HFF-Myc (cell line): Measurements from ENCODE around the gene ALOX5AP.
A peak's percentile ranks its signal among the peaks of the same experiment; 100 is the strongest.

Source experiments
- DNase-seq: peaks from one replicate; pipeline ENCODE4 v3.0.0-alpha.2; 2011; ENCODE audit warnings: low read depth; ENCODE audit errors: extremely low read depth
- H3K4me3 ChIP-seq: replicated peaks from 2 replicates; pipeline ENCODE4 v1.5.1; 2011; ENCODE audit warnings: low read depth, mild to moderate bottlenecking, control low read depth, low read length
- CTCF ChIP-seq: IDR thresholded peaks from 2 replicates; pipeline ENCODE4 v1.5.1; 2012; ENCODE audit warnings: mild to moderate bottlenecking, low read depth, low read length, control low read depth; ENCODE audit errors: missing control alignments

The ALOX5AP gene

GRCh38 chr13:30735872-30736175 lies 481 bp downstream of the ALOX5AP start:
- no peak overlapping the region for H3K4me3 ChIP-seq

DNA sequence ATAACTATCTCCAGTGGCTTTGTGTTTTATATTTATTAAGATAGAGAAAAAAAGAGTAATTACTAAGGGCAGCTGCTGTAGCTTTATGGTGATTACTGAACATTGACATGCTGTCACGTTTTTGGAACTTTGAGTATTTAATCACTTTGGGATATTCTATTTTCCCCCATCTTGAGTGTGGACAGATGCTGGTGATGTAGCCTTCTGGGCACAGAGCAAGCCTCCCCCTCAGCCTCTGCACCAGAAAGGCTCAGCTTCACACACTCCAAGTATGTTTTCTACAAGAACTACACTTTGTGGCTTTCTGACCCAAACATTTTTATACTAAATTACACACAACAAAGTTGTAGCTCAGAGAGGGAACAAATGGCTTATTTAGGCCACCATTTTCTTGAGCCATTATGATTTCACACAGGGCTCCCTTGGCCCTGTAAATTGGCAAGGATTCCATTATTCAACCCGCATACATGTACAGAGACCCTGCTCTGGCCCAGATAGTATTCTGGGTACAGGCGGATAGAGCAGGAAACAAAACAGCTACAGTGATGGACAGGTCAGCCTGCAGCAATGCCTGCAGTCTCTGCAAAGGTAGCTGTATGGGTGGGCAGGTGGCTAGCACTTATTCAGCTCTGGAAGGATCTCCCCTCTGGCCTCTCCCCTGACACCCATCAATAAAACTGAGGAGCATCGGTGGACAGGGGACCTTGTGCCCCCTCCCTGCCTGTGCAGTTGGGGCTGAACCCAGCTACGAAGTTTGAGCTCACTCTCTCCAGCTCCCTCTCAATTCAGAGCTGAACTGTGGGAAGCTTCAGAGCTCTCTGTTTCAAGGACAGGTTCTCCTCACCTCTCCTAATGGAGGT lies 1.3 kb downstream of the ALOX5AP start:
- no peak overlapping the region for H3K4me3 ChIP-seq
- TF ChIP-seq CTCF, result no peak

More at GRCh38 chr13:30735872-30736175, 481 bp downstream of the ALOX5AP start:
- DNase-seq, result no peak
- no peak for TF ChIP-seq CTCF

DNA sequence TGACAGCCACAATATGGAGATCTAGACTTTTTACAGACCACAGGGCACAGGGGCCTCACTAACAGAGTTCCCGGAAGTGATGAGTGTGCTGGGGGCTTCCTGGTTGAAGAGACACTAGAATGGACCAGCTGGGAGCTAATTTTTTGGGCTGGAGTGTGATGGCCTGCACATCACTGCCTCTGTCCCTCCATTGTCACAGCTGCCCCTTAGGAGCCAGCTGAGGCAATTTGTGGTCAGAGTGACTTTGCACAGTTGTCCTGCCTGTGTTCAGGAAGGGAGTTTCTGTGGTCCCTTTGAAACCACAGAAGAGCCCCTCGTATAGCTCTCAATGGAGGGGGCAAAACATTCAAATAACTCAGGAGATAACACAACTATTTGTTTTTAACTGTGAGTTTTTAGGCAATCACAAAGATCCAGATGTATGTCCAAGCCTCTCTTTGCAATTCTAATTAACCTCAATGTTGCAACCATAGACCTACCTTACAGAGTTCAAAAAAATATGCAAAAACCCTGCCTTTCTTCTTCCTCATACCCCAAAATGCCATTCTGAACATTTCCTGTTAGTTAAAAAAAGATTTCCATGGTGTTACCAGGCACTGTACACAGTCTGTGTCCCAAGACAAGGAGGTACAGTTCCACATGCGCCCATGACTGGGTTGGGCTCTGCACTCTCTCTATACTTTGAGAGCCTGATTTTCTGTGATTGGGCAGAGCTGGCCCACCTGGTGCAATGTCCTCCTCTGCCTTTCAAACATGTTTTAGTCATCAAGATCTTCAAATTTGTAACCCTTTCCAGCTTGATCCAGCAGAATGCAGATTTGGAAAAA lies 2.4 kb downstream of the ALOX5AP start:
- no peak for TF ChIP-seq CTCF
- DNase-seq, result no peak
- H3K4me3 ChIP-seq, result no peak overlapping the region

More for the DNA sequence above, 1.3 kb downstream of the ALOX5AP start:
- DNase-seq, result no peak

GRCh38 chr13:30738526-30739236 lies 3.3 kb downstream of the ALOX5AP start:
- no peak for DNase-seq
- TF ChIP-seq CTCF, result no peak
- no peak overlapping the region for H3K4me3 ChIP-seq

DNA sequence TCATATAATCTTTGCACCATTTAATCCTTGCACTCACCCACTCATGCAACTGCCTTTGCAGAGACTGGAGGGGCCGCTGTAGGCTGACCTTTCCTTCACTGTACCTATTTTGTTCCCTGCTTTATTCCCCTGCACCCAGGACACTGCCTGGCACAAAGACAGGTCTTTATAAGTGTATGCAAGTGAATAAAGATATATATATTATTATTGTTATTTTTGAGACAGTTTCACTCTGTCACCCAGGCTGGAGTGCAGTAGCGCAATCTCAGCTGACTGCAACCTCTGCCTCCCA lies 3.8 kb downstream of the ALOX5AP start:
- no peak for TF ChIP-seq CTCF
- DNase-seq, result no peak
- no peak overlapping the region for H3K4me3 ChIP-seq

GRCh38 chr13:30739761-30740642 lies 4.7 kb downstream of the ALOX5AP start:
- peak; percentile 15 for DNase-seq

More at GRCh38 chr13:30739761-30740642, 4.7 kb downstream of the ALOX5AP start:
- H3K4me3 ChIP-seq, result no peak overlapping the region
- no peak for TF ChIP-seq CTCF
